Activated B cell treated with CpG ODN at 0.5 μM for 24 hours (primary cell): ENCODE data around the gene ZMYND11. TPM values are rescaled to one million over a fixed set of nuclear protein-coding genes. Genes with fewer than 3 reads are reported as not detected.

ENCODE experiments used
- ATAC-seq: fragments of 200-7000 bp; cut with Tn5 transposase; one replicate; pipeline ENCODE4 v1.10.0; 2021; ENCODE audit warnings: low read depth, mild to moderate bottlenecking, moderate library complexity
- CTCF ChIA-PET: fragments of 350-600 bp; sonication (Branson Sonifier 250); formaldehyde crosslinking; loops from one replicate; lab custom pipeline; 2021; ENCODE audit warnings: antibody characterized with exemption; lab: Charles Lee
- POLR2A ChIA-PET: fragments of 350-600 bp; sonication (Branson Sonifier 250); formaldehyde crosslinking; loops from one replicate; lab custom pipeline; 2021; ENCODE audit warnings: antibody characterized with exemption; lab: Charles Lee
- DNase-seq: peaks from one replicate; pipeline ENCODE4 v3.0.0; 2022
- H3K27ac Mint-ChIP-seq: one replicate; pipeline ENCODE4 v1.8.0; 2020; ENCODE audit warnings: mixed read lengths
- H3K27me3 Mint-ChIP-seq: one replicate; pipeline ENCODE4 v1.8.0; 2021; ENCODE audit warnings: mixed read lengths
- H3K36me3 Mint-ChIP-seq: one replicate; pipeline ENCODE4 v1.8.0; 2021; ENCODE audit warnings: low read depth, mixed read lengths
- H3K4me1 Mint-ChIP-seq: one replicate; pipeline ENCODE4 v1.8.0; 2021; ENCODE audit warnings: mixed read lengths
- H3K4me3 Mint-ChIP-seq: one replicate; pipeline ENCODE4 v1.8.0; 2020; ENCODE audit warnings: mild to moderate bottlenecking, mixed read lengths
- H3K9me3 Mint-ChIP-seq: one replicate; pipeline ENCODE4 v1.8.0; 2020; ENCODE audit warnings: mixed read lengths
- intact Hi-C: fragments of 100-400 bp; cut with micrococcal nuclease; formaldehyde crosslinking; loops from one replicate; pipeline ENCODE4 v1.15.1; 2024
- total RNA-seq: library from RNA; stranded (reverse); gene quantifications from 2 replicates; pipeline ENCODE4 v1.2.3, GENCODE V29; 2022
- TF ChIP-seq, protein P1 (sequence below): fragments of 200-600 bp; IDR thresholded peaks from one replicate; pipeline ENCODE4 v1.8.0; 2022; ENCODE audit warnings: antibody characterized with exemption, mild to moderate bottlenecking

The ZMYND11 gene
- total RNA-seq, 1 donor from 2014 or later: 25.6 TPM

DNA sequence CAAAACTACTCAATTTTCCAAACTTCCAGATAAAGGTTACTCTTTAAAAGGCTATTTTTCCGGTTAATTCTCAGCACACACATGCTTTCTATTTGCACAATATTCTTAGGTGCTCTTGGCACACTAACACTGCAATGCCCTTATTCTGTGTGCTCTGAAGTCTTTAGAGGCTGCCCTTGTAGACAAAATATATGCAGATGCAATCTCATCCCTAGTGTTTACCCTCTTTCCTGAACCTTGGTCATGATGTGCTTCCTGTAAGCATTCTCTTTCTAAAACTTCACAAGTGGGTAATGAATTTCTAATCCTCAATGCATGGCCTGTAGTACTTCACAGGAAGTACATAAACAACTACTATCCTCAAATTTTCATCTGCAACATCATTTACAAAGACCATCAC, 45.1 kb upstream of the ZMYND11 start:
- Mint-ChIP-seq H3K4me1 (no peaks in the 10 kb centered on the region), H3K9me3 (peaks cover 10% of the 10 kb centered on the region), H3K27me3 (peaks cover 24% of the 10 kb centered on the region), H3K27ac (no peak overlapping the region), H3K36me3 (no peaks in the 10 kb centered on the region), H3K4me3 (no peak overlapping the region)
- ATAC-seq: no peak
- no peak for DNase-seq
- ChIA-PET POLR2A (no interaction called here), CTCF (no interaction called here)
- TF ChIP-seq, protein P1, sequence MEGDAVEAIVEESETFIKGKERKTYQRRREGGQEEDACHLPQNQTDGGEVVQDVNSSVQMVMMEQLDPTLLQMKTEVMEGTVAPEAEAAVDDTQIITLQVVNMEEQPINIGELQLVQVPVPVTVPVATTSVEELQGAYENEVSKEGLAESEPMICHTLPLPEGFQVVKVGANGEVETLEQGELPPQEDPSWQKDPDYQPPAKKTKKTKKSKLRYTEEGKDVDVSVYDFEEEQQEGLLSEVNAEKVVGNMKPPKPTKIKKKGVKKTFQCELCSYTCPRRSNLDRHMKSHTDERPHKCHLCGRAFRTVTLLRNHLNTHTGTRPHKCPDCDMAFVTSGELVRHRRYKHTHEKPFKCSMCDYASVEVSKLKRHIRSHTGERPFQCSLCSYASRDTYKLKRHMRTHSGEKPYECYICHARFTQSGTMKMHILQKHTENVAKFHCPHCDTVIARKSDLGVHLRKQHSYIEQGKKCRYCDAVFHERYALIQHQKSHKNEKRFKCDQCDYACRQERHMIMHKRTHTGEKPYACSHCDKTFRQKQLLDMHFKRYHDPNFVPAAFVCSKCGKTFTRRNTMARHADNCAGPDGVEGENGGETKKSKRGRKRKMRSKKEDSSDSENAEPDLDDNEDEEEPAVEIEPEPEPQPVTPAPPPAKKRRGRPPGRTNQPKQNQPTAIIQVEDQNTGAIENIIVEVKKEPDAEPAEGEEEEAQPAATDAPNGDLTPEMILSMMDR: no peak
- intact Hi-C loops: no loop called here

DNA sequence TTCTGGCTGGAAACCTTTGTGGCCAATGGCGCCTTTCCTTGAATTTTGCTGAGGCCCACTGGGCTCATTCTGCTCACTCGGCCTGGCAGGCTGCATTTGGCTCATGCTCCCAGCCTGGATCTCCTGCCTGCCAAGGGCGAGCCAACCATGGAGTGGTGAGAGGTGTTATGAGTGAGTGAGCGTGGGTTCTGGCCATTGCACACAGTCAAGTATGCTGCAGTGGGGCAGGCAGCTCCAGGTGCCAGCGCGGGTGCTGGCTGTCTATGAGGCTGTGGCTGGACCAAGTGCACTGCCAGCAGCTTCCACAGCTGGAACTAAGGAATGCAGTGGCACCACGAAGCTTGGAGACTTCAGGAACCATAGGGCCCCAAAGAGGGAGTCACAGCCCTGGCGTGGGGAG, 43.9 kb upstream of the ZMYND11 start:
- intact Hi-C loops: no loop called here
- DNase-seq: no peak
- Mint-ChIP-seq H3K4me1 (no peaks in the 10 kb centered on the region), H3K9me3 (peaks cover 16% of the 10 kb centered on the region), H3K4me3 (no peak overlapping the region), H3K27ac (no peak overlapping the region), H3K27me3 (peaks cover 16% of the 10 kb centered on the region), H3K36me3 (no peaks in the 10 kb centered on the region)
- ATAC-seq: no peak
- CTCF ChIA-PET: no interaction called here
- POLR2A ChIA-PET: no interaction called here
- TF ChIP-seq, protein P1: no peak

DNA sequence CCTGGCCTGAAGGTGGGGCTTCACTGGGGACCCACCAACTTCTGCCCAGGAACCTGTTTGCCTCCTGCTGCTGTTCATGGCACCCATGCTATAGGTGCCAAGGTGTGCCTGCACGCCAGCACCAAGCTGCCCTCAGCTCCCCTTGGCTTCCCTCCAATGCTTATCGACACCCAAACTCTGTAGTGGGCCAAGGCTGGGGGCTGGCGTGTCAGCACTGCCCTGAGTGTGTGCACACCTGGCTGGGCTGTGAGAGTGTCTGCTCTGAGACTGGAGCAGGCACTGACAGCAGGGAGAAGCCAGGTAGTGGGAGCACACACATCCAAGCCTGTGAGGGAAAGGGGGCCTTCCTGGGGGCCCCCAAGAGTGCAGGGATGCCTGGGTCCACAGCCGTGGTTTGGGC, 43.1 kb upstream of the ZMYND11 start:
- ChIA-PET CTCF (no interaction called here), POLR2A (no interaction called here)
- ATAC-seq (no peak), DNase-seq (no peak)
- Mint-ChIP-seq H3K4me1 (no peaks in the 10 kb centered on the region), H3K27ac (no peak overlapping the region), H3K27me3 (peaks cover 16% of the 10 kb centered on the region), H3K4me3 (no peak overlapping the region), H3K36me3 (no peaks in the 10 kb centered on the region), H3K9me3 (peaks cover 20% of the 10 kb centered on the region)
- intact Hi-C loops: no loop called here
- TF ChIP-seq, protein P1: no peak

- Mint-ChIP-seq H3K27me3 (peaks cover 11% of the 10 kb centered on the region), H3K4me1 (no peaks in the 10 kb centered on the region), H3K27ac (no peak overlapping the region), H3K9me3 (peaks cover 23% of the 10 kb centered on the region), H3K4me3 (no peak overlapping the region), H3K36me3 (no peaks in the 10 kb centered on the region)
- ChIA-PET CTCF (no interaction called here), POLR2A (no interaction called here)
- DNase-seq: no peak
- TF ChIP-seq, protein P1: no peak
- no peak for ATAC-seq
- intact Hi-C loops: no loop called here
Observed at GRCh38 chr10:92846-93245, 42.4 kb upstream of the ZMYND11 start.

GRCh38 chr10:94613-95012, 40.6 kb upstream of the ZMYND11 start:
- Mint-ChIP-seq H3K27ac (no peak overlapping the region), H3K4me1 (no peaks in the 10 kb centered on the region), H3K36me3 (no peaks in the 10 kb centered on the region), H3K4me3 (no peak overlapping the region), H3K27me3 (peaks cover 4% of the 10 kb centered on the region), H3K9me3 (peaks cover 23% of the 10 kb centered on the region)
- TF ChIP-seq, protein P1: no peak
- no peak for ATAC-seq
- ChIA-PET CTCF (no interaction called here), POLR2A (no interaction called here)
- intact Hi-C loops: no loop called here
- DNase-seq: no peak
